Rectal smooth muscle tissue (tissue), 1 donor: Measurements from ENCODE around the gene ELN.

Experiments
- H3K27ac ChIP-seq: one replicate; pipeline ENCODE4 v1.7.0; 2013; ENCODE audit warnings: low read depth, low read length, inconsistent platforms
- H3K27me3 ChIP-seq: one replicate; pipeline ENCODE4 v1.7.0; 2013; ENCODE audit warnings: low read length; ENCODE audit not compliant: control insufficient read depth, insufficient read depth
- H3K36me3 ChIP-seq: one replicate; pipeline ENCODE4 v1.7.0; 2013; ENCODE audit warnings: low read length; ENCODE audit not compliant: control insufficient read depth, insufficient read depth
- H3K4me1 ChIP-seq: one replicate; pipeline ENCODE4 v1.7.0; 2013; ENCODE audit warnings: low read length; ENCODE audit not compliant: control insufficient read depth, insufficient read depth
- H3K4me3 ChIP-seq: one replicate; pipeline ENCODE4 v1.7.0; 2013; ENCODE audit warnings: low read length
- H3K9ac ChIP-seq: one replicate; pipeline ENCODE4 v1.7.0; 2013; ENCODE audit warnings: low read length

Gene ELN

DNA sequence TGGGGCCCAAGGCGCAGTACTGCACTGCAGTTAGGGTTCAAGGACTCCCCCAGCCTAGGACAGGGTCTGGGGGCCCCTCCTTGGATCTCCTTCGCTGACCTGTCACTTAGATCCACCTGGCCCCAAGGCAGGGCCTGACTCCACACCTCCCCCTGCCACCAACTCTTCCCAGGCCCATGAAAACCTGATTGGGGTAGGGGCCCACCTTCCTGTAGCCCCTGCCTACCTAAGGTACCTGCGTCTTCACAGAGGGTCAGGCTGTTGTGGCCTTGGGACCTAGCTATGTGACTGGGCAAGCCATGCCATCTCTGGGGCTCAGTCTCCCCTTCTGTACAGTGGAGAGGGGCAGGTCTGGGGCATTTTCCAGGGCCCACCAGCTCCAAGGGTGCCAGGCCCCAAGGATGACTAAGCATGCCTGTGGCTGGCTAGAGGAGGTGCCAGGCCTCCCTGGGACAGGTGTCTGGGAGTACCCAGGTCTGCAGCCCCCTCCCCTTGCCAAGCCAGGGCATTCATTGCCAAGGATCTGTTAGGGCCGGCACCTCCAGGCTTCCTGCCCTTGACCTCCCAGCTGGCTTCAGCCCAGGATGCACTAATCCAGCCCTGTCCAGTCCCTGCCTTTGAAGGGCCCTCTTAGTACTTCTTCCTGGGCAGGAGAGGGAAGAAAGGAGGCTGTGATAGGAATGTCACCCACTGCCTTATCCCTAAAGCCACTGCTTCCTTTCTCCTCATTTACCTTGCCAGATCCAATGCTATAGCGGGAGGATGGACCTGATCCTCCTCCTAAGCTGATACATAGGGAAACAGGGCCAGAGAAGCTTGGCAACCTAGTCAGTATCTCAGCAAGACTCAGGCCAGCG, 57.0 kb downstream of the ELN start:
- H3K27me3 ChIP-seq = no peaks in the 10 kb centered on the region
- H3K9ac ChIP-seq = peak overlapping the region; percentile 14
- peaks cover 9% of the 10 kb centered on the region for H3K4me1 ChIP-seq
- no peaks in the 10 kb centered on the region for H3K36me3 ChIP-seq
- H3K27ac ChIP-seq = no peak overlapping the region
- H3K4me3 ChIP-seq = peak overlapping the region; percentile 61

- Histone ChIP-seq H3K27me3 (no peaks in the 10 kb centered on the region), H3K9ac (no peak overlapping the region), H3K36me3 (no peaks in the 10 kb centered on the region), H3K4me3 (no peak overlapping the region), H3K27ac (no peak overlapping the region), H3K4me1 (peaks cover 9% of the 10 kb centered on the region)
These were observed 59.9 kb downstream of the ELN start for GRCh38 chr7:74087791-74088453.

GRCh38 chr7:74092321-74092963, 64.5 kb downstream of the ELN start:
- no peak overlapping the region for H3K4me3 ChIP-seq
- H3K4me1 ChIP-seq = peaks cover 12% of the 10 kb centered on the region
- H3K27ac ChIP-seq = peak overlapping the region; percentile 45
- no peak overlapping the region for H3K9ac ChIP-seq
- peaks cover 3% of the 10 kb centered on the region for H3K36me3 ChIP-seq
- no peaks in the 10 kb centered on the region for H3K27me3 ChIP-seq

DNA sequence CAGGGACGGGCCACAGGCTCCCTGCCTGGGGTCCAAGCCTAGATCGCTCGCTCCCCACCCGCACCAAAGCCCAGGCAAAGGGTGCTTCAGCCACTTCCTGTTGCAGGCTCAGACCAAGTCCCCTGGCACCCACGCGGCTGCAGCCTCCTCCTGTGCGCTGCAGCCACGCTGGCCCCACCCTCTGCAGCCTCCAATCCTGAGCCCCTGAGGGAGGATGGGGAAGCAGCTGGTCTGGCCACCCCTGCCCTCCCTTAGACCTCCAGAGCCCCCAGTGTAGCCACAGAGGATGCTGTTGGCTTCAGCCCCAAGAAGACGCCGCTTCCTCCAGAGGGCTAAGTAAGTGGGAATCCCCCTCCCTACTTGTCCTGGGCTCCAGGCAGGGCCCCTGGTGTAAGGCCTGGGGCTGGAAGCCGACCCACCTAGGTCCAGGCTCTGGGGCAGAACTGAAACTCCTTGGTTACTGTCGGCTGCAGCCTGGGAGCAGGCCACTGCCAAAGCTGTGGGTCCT, 65.0 kb downstream of the ELN start:
- H3K4me1 ChIP-seq = peaks cover 12% of the 10 kb centered on the region
- H3K9ac ChIP-seq = no peak overlapping the region
- H3K4me3 ChIP-seq = peak overlapping the region; percentile 48
- no peaks in the 10 kb centered on the region for H3K27me3 ChIP-seq
- peak overlapping the region; percentile 45 for H3K27ac ChIP-seq
- peaks cover 3% of the 10 kb centered on the region for H3K36me3 ChIP-seq

DNA sequence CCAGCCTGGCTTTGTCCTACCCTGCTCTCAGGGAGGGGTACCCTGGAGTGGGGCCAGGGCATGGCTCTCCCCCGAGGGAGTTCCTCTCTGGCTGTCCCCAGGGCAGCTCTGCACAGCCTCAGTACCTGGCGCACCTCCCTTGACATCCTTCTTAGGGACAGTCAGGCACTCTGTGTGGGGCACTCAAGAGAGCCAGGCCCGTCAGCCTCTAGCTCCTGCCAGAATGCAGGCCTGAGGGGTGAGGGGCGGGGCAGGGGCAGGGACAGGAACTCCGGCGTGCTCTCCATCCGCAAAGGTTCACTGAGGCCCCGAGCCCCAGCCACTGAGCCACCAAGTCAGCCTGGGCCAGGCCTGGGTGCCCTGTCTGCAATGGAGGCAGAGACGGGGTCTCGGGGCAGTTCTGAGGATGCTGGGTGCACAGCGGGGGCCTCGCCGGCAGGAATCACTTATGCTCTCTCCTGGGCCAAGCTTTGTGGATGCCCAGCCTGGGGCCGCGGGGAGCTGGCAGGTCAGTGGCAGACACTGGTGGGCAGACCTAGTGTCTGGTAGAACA, 65.8 kb downstream of the ELN start:
- Histone ChIP-seq H3K4me1 (peaks cover 12% of the 10 kb centered on the region), H3K36me3 (peaks cover 3% of the 10 kb centered on the region), H3K9ac (peak overlapping the region; percentile 11), H3K27me3 (no peaks in the 10 kb centered on the region), H3K27ac (peak overlapping the region; percentile 45), H3K4me3 (peak overlapping the region; percentile 62)

DNA sequence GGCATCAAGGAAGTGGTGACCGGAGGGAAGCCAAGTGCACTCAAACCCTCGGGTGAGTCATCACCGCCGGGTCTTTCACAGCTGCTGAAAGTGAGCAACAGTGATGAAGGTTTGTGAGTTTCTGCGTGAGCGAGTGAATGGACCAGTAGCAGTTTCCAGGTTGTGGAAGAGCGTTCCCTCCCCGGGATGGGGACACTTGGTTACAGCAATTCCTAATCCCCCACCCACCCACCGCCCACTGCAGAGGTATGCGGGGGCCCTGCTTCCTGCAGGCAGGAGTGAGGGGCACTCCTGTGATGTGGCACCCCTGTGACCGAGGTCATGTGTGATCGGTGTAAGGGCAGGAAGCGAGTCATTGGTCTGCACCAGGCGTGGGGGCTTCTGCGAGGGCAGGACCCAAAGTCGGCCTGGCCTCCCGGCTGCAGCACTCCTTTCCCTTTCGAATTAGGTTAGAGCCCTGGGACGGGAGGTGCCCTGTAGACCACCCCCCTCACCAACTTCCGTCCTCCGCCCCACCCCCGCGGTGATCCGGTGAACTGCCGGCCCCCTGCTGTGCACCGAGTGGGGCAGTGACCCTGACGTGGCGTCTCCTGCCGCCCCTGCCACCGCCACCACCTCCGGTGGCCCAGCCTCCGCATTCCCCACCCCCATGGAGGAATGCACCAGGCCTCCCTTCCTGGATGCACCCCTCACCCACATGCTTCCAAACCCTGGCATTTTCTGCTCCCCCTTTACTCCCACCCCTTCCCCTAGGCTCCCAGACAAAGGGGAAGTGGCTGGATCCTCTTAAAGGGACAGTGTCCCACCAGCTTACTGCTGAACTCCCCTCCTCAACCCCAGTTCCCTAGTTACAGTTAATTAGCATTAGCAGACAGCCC, 66.5 kb downstream of the ELN start:
- peak overlapping the region; percentile 22 for H3K27ac ChIP-seq
- H3K36me3 ChIP-seq = peaks cover 3% of the 10 kb centered on the region
- peaks cover 12% of the 10 kb centered on the region for H3K4me1 ChIP-seq
- peak overlapping the region; percentile 62 for H3K4me3 ChIP-seq
- no peaks in the 10 kb centered on the region for H3K27me3 ChIP-seq
- no peak overlapping the region for H3K9ac ChIP-seq

GRCh38 chr7:74095135-74095534, 67.2 kb downstream of the ELN start:
- Histone ChIP-seq H3K36me3 (peaks cover 3% of the 10 kb centered on the region), H3K9ac (no peak overlapping the region), H3K27ac (peak overlapping the region; percentile 22), H3K27me3 (no peaks in the 10 kb centered on the region), H3K4me1 (peaks cover 12% of the 10 kb centered on the region), H3K4me3 (peak overlapping the region; percentile 62)

- no peak overlapping the region for H3K9ac ChIP-seq
- no peaks in the 10 kb centered on the region for H3K27me3 ChIP-seq
These were observed 70.1 kb downstream of the ELN start for GRCh38 chr7:74097937-74098614.

DNA sequence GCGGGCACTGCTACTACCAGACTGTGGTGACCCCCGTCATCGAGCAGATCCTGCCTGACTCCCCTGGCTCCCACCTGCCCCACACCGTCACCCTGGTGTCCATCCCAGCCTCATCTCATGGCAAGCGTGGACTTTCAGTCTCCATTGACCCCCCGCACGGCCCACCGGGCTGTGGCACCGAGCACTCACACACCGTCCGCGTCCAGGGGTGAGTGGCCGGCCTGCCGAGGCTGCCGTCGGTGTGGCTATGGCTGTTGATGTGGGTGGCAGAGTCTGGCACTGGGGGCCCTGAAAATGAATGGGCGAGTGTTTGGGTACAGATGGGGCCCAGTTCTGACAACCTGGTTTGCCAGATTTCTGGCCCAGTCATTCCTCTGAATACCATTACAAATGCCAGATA, 71.1 kb downstream of the ELN start:
- Histone ChIP-seq H3K27me3 (no peaks in the 10 kb centered on the region), H3K4me1 (peaks cover 3% of the 10 kb centered on the region), H3K36me3 (peaks cover 3% of the 10 kb centered on the region), H3K27ac (no peak overlapping the region), H3K9ac (no peak overlapping the region), H3K4me3 (no peak overlapping the region)

More at GRCh38 chr7:74097937-74098614, 70.1 kb downstream of the ELN start:
- peaks cover 3% of the 10 kb centered on the region for H3K36me3 ChIP-seq
- no peak overlapping the region for H3K4me3 ChIP-seq
- peaks cover 10% of the 10 kb centered on the region for H3K4me1 ChIP-seq
- H3K27ac ChIP-seq = peak overlapping the region; percentile 28

DNA sequence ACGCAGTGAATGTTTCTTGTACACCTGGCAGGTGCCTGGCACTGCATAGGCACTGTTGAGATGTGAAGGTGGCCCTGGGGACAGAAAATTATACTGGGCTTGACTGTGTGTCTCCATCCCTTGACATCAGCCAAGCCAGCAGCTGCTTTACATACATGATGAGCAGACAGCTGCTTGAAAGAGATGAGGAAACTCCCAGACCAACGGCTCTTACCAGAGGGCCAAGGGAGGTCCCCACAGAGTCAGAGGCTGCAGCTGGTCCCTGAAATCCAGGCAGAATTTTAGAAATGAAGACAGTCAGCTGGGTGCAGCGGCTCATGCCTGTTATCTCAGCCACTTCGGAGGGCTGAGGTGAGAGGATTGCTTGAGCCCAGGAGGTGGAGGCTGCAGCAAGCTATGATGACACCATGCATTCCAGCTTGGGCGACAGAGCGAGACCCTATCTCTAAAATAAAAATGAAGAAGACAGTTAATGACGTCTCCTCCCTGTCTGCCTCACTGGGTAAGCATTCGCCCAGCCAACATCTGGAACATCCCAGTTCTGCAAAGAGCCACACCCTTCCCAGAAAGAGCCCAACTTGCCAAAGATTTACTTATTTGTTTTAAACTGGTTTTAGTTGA, 73.2 kb downstream of the ELN start:
- H3K9ac ChIP-seq = no peak overlapping the region
- H3K4me1 ChIP-seq = no peaks in the 10 kb centered on the region
- peaks cover 3% of the 10 kb centered on the region for H3K36me3 ChIP-seq
- H3K4me3 ChIP-seq = no peak overlapping the region
- no peaks in the 10 kb centered on the region for H3K27me3 ChIP-seq
- no peak overlapping the region for H3K27ac ChIP-seq
